Endothelial cell of umbilical vein (primary cell): ENCODE data around the gene SLC51B. TPM values are rescaled to one million over a fixed set of nuclear protein-coding genes. Genes with fewer than 3 reads are reported as not detected.

Experiments
- BruUV-seq: library from RNA; stranded (reverse); fragments of 400-500 nt; replicated peaks from 2 replicates; lab custom pipeline; 2021; lab: Mats Ljungman, UMichigan
- CTCF ChIA-PET: fragments of 300-600, 350-600 bp; sonication (Branson Sonifier 250); formaldehyde crosslinking; loops from one replicate; lab custom pipeline; 2021; ENCODE audit warnings: antibody characterized with exemption, inconsistent platforms; lab: Charles Lee
- POLR2A ChIA-PET: fragments of 300-600, 350-600 bp; sonication (Branson Sonifier 250); formaldehyde crosslinking; loops from one replicate; lab custom pipeline; 2021; ENCODE audit warnings: antibody characterized with exemption, inconsistent platforms; lab: Charles Lee
- DNase-seq: peaks from one replicate; pipeline ENCODE4 v3.0.0-alpha.2; 2011; ENCODE audit warnings: low read depth, low spot score
- FAIRE-seq: peaks from 2 replicates; lab custom pipeline; 2011; peaks lifted over from hg19 to GRCh38; lab: Jason Lieb, UNC
- H2AFZ ChIP-seq: 2 replicates; pipeline ENCODE4 v1.6.0; 2012; ENCODE audit warnings: low read depth, low read length, control low read depth, inconsistent platforms
- H3K27ac ChIP-seq: 2 replicates; pipeline ENCODE4 v1.5.1; 2011; ENCODE audit warnings: low read depth, mild to moderate bottlenecking, control low read depth, low read length, moderate library complexity; ENCODE audit not compliant: insufficient read depth
- H3K27me3 ChIP-seq, 2 experiments: 2 replicates each; pipeline versions ENCODE4 v1.6.0 to v1.6.1; 2011; ENCODE audit warnings: low read length in 2 of 2, mixed read lengths in 1 of 2; ENCODE audit not compliant: control insufficient read depth in 2 of 2, insufficient read depth in 2 of 2
- H3K36me3 ChIP-seq, 2 experiments: 2 replicates in 1 of 2; 3 replicates in 1 of 2; pipeline ENCODE4 v1.5.1; 2011; ENCODE audit warnings: low read length in 2 of 2, mild to moderate bottlenecking in 1 of 2, moderate library complexity in 1 of 2; ENCODE audit not compliant: control insufficient read depth in 2 of 2, insufficient read depth in 2 of 2; ENCODE audit errors: extremely low read depth in 1 of 2
- H3K4me1 ChIP-seq: 3 replicates; pipeline ENCODE4 v1.5.1; 2011; ENCODE audit warnings: mild to moderate bottlenecking, low read length; ENCODE audit not compliant: control insufficient read depth, insufficient read depth; ENCODE audit errors: extremely low read depth
- H3K4me2 ChIP-seq: 2 replicates; pipeline ENCODE4 v1.6.1; 2011; ENCODE audit warnings: low read length, control low read depth, mixed read lengths; ENCODE audit not compliant: insufficient read depth
- H3K4me3 ChIP-seq, 3 experiments: fragments of 200-600 bp in 1 of 3; sonication (generic), shearing (Covaris generic) in 1 of 3; replicated peaks in 1 of 3; 2 replicates each; pipeline ENCODE4 v1.5.1; 2011 to 2016; ENCODE audit warnings: control low read depth in 3 of 3, low read length in 3 of 3, mild to moderate bottlenecking in 2 of 3, inconsistent platforms in 1 of 3, low read depth in 1 of 3, moderate library complexity in 1 of 3; ENCODE audit not compliant: insufficient read depth in 1 of 3
- H3K79me2 ChIP-seq: 2 replicates; pipeline ENCODE4 v1.6.0; 2012; ENCODE audit warnings: low read length, inconsistent platforms; ENCODE audit not compliant: control insufficient read depth, insufficient read depth
- H3K9ac ChIP-seq: replicated peaks from 2 replicates; pipeline ENCODE3; 2011; ENCODE audit warnings: low read length, control low read depth; ENCODE audit not compliant: insufficient read depth; ENCODE audit errors: extremely low read depth
- H3K9me1 ChIP-seq: replicated peaks from 3 replicates; pipeline ENCODE4 v1.6.0; 2011; ENCODE audit warnings: mild to moderate bottlenecking, low read length; ENCODE audit not compliant: control insufficient read depth, insufficient read depth; ENCODE audit errors: extremely low read depth
- H3K9me3 ChIP-seq: replicated peaks from 2 replicates; pipeline ENCODE4 v1.5.1; 2012; ENCODE audit warnings: low read length, inconsistent platforms; ENCODE audit not compliant: control insufficient read depth, insufficient read depth
- H4K20me1 ChIP-seq: replicated peaks from 2 replicates; pipeline ENCODE3; 2011; ENCODE audit warnings: mild to moderate bottlenecking, low read length; ENCODE audit not compliant: control insufficient read depth, insufficient read depth; ENCODE audit errors: extremely low read depth
- EZH2 ChIP-seq: IDR thresholded peaks from 2 replicates; pipeline ENCODE4 v1.6.1; 2012; ENCODE audit warnings: borderline replicate concordance, low read depth, mild to moderate bottlenecking, moderate library complexity, low read length, inconsistent platforms; ENCODE audit not compliant: severe bottlenecking
- FOS ChIP-seq: IDR thresholded peaks from 2 replicates; pipeline ENCODE4 v1.6.1; 2011; ENCODE audit warnings: mild to moderate bottlenecking, low read length, moderate library complexity, borderline replicate concordance; ENCODE audit not compliant: insufficient read depth
- JUN ChIP-seq: IDR thresholded peaks from 2 replicates; pipeline ENCODE4 v1.6.1; 2011; ENCODE audit warnings: borderline replicate concordance, low read depth; ENCODE audit not compliant: insufficient read length, insufficient read depth
- MYC ChIP-seq: IDR thresholded peaks from one replicate; pipeline ENCODE4 v1.6.1; 2011; ENCODE audit warnings: mild to moderate bottlenecking, low read depth, low read length
- POLR2A ChIP-seq: IDR thresholded peaks from 2 replicates; pipeline ENCODE4 v1.6.1; 2012; ENCODE audit warnings: low read depth, mild to moderate bottlenecking, control low read depth, low read length
- POLR2AphosphoS5 ChIP-seq: IDR thresholded peaks from 2 replicates; pipeline ENCODE4 v1.6.1; 2012; ENCODE audit warnings: low read depth, mild to moderate bottlenecking, control low read depth, low read length, moderate library complexity; ENCODE audit not compliant: insufficient read depth
- dilution Hi-C: fragments of 300-500 bp; cut with MboI; formaldehyde crosslinking; loops from one replicate; pipeline ENCODE4 v1.15.0; 2019; ENCODE audit warnings: low sequenced_read_pairs; ENCODE audit not compliant: extremely low pct_ligation_motif_present
- intact Hi-C: fragments of 100-400 bp; cut with micrococcal nuclease; formaldehyde crosslinking; loops from one replicate; pipeline ENCODE4 v1.10.0; 2022
- polyA plus RNA-seq, 4 experiments: library from polyadenylated mRNA; depleted of rRNA in 3 of 4; stranded (reverse) in 3 of 4; unstranded in 1 of 4; fragments of >200 nt; gene quantifications; 2 replicates each; pipeline versions ENCODE4 v1.2.1 to v1.2.3, GENCODE V29; 2011 to 2012; ENCODE audit warnings: missing spikeins in 1 of 4
- total RNA-seq: library from RNA; stranded (reverse); gene quantifications from 2 replicates; pipeline ENCODE4 v1.2.3, GENCODE V29; 2021
- TF ChIP-seq, protein P1 (sequence below), 2 donors: IDR thresholded peaks; 1 replicate in 1 of 2; 2 replicates in 1 of 2; pipeline ENCODE4 v1.5.1; 2011; ENCODE audit warnings: low read length in 2 of 2, mild to moderate bottlenecking in 2 of 2, moderate library complexity in 2 of 2, control low read depth in 1 of 2, inconsistent platforms in 1 of 2, low read depth in 1 of 2; ENCODE audit not compliant: insufficient read depth in 1 of 2; ENCODE audit errors: extremely low read depth in 1 of 2
- TF ChIP-seq, protein P2 (sequence below): IDR thresholded peaks from 2 replicates; pipeline ENCODE4 v1.6.1; 2011; ENCODE audit not compliant: insufficient read depth, insufficient read length

SLC51B gene
- total and polyA plus RNA-seq, 2 donors (not counting 3 experiments of a cell fraction or from before 2014, with no cell fraction given), result not detected

- H3K4me3 ChIP-seq, result no peak overlapping the region
- no peak overlapping the region for H3K27ac ChIP-seq
- no peaks in the 10 kb centered on the region for H3K79me2 ChIP-seq
- DNase-seq (no peak), FAIRE-seq (no peak)
- no peak overlapping the region for H2AFZ ChIP-seq
- intact Hi-C loops, result no loop called here
- no TSS peak for BruUV-seq
- no peaks in the 10 kb centered on the region for H4K20me1 ChIP-seq
- H3K36me3 ChIP-seq, result peaks cover 0 to 8% of the 10 kb centered on the region in 2 experiments
- H3K9me1 ChIP-seq, result no peaks in the 10 kb centered on the region
- ChIA-PET CTCF (interaction anchor here (0.7 to 5.4 kb wide), 9 partner anchors 11 to 69 kb away, joined by 3 to 64 read pairs (median 5); partner anchors contain the start of genes PDCD7 and UBAP1L), POLR2A (no interaction called here)
- H3K9ac ChIP-seq, result no peak overlapping the region
- H3K27me3 ChIP-seq, result no peaks in the 10 kb centered on the region
- H3K4me1 ChIP-seq, result peaks cover 2% of the 10 kb centered on the region
- TF ChIP-seq FOS, result no peak
- TF ChIP-seq, protein P1, sequence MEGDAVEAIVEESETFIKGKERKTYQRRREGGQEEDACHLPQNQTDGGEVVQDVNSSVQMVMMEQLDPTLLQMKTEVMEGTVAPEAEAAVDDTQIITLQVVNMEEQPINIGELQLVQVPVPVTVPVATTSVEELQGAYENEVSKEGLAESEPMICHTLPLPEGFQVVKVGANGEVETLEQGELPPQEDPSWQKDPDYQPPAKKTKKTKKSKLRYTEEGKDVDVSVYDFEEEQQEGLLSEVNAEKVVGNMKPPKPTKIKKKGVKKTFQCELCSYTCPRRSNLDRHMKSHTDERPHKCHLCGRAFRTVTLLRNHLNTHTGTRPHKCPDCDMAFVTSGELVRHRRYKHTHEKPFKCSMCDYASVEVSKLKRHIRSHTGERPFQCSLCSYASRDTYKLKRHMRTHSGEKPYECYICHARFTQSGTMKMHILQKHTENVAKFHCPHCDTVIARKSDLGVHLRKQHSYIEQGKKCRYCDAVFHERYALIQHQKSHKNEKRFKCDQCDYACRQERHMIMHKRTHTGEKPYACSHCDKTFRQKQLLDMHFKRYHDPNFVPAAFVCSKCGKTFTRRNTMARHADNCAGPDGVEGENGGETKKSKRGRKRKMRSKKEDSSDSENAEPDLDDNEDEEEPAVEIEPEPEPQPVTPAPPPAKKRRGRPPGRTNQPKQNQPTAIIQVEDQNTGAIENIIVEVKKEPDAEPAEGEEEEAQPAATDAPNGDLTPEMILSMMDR (IDR thresholded peaks at IDR 0.05; ENCODE audit: extremely low read depth in 1 of 2, insufficient read depth in 1 of 2, low read depth in 1 of 2, low read length in 2 of 2), result no peak
- TF ChIP-seq JUN, result no peak
- TF ChIP-seq, protein P2, sequence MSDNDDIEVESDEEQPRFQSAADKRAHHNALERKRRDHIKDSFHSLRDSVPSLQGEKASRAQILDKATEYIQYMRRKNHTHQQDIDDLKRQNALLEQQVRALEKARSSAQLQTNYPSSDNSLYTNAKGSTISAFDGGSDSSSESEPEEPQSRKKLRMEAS, result no peak
- no peak for TF ChIP-seq POLR2AphosphoS5
- TF ChIP-seq POLR2A, result no peak
- no peak for TF ChIP-seq MYC
- no peak for TF ChIP-seq EZH2
- no peak overlapping the region for H3K4me2 ChIP-seq
- dilution Hi-C loops, result no loop called here
- H3K9me3 ChIP-seq, result no peaks in the 10 kb centered on the region
These were observed 57.7 kb downstream of the SLC51B start for GRCh38 chr15:65102912-65103311.

Other genes with a start within 250 kb of the SLC51B start
- 45.4 and 52.7 TPM in 2 replicates for gene PIF1, start 219.7 kb upstream of the SLC51B start, total RNA-seq
- gene PIF1, start 219.7 kb upstream of the SLC51B start, polyA plus RNA-seq, result 18.6 and 23.0 TPM in 2 replicates
- gene PLEKHO2, start 203.5 kb upstream of the SLC51B start, total RNA-seq, result 20.7 and 24.9 TPM in 2 replicates
- gene PLEKHO2, start 203.5 kb upstream of the SLC51B start, polyA plus RNA-seq, result 21.9 and 23.9 TPM in 2 replicates
- gene ANKDD1A, start 133.5 kb upstream of the SLC51B start, total RNA-seq, result 2.4 and 2.6 TPM in 2 replicates
- 1.8 and 2.0 TPM in 2 replicates for gene ANKDD1A, start 133.5 kb upstream of the SLC51B start, polyA plus RNA-seq
- gene SPG21, start 55.5 kb upstream of the SLC51B start, total RNA-seq, result 75.3 and 82.5 TPM in 2 replicates
- gene SPG21, start 55.5 kb upstream of the SLC51B start, polyA plus RNA-seq, result 54.9 and 70.2 TPM in 2 replicates
- gene MTFMT, start 15.7 kb upstream of the SLC51B start, total RNA-seq, result 13.6 and 20.4 TPM in 2 replicates
- gene MTFMT, start 15.7 kb upstream of the SLC51B start, polyA plus RNA-seq, result 5.3 and 7.5 TPM in 2 replicates
- not detected in 2 replicates for gene RASL12, start 22.6 kb downstream of the SLC51B start, total RNA-seq
- gene RASL12, start 22.6 kb downstream of the SLC51B start, polyA plus RNA-seq, result not detected in 2 replicates
- not detected in 2 replicates for gene KBTBD13, start 31.4 kb downstream of the SLC51B start, total RNA-seq
- not detected in 2 replicates for gene KBTBD13, start 31.4 kb downstream of the SLC51B start, polyA plus RNA-seq
- gene UBAP1L, start 69.8 kb downstream of the SLC51B start, total RNA-seq, result 3.9 and 5.0 TPM in 2 replicates
- gene UBAP1L, start 69.8 kb downstream of the SLC51B start, polyA plus RNA-seq, result 1.9 and 2.9 TPM in 2 replicates
- gene PDCD7, start 88.4 kb downstream of the SLC51B start, total RNA-seq, result 19.5 and 26.6 TPM in 2 replicates
- 11.1 and 12.1 TPM in 2 replicates for gene PDCD7, start 88.4 kb downstream of the SLC51B start, polyA plus RNA-seq
- 41.4 and 41.8 TPM in 2 replicates for gene CLPX, start 140.0 kb downstream of the SLC51B start, total RNA-seq
- gene CLPX, start 140.0 kb downstream of the SLC51B start, polyA plus RNA-seq, result 8.0 and 11.1 TPM in 2 replicates
- gene CILP, start 166.1 kb downstream of the SLC51B start, total RNA-seq, result not detected in 2 replicates
- 0.01 and 0.02 TPM in 2 replicates for gene CILP, start 166.1 kb downstream of the SLC51B start, polyA plus RNA-seq
- 6.0 and 6.3 TPM in 2 replicates for gene PARP16, start 241.5 kb downstream of the SLC51B start, total RNA-seq
- 3.9 and 4.4 TPM in 2 replicates for gene PARP16, start 241.5 kb downstream of the SLC51B start, polyA plus RNA-seq